HL-60 (cell line): Measurements from ENCODE around the gene TSHZ2.

Experiments
- DNase-seq, 2 experiments: peaks; one replicate each; pipeline ENCODE4 v3.0.0-alpha.2; 2010 to 2020; ENCODE audit warnings: low read depth in 1 of 2, low spot score in 1 of 2
- H3K27ac ChIP-seq: fragments of 250-450 bp; sonication (Bioruptor Pico); replicated peaks from 2 replicates; pipeline ENCODE4 v1.5.1; 2020; ENCODE audit warnings: mild to moderate bottlenecking, moderate library complexity
- H3K27me3 ChIP-seq: fragments of 250-450 bp; sonication (Bioruptor Pico); 2 replicates; pipeline ENCODE4 v1.5.1; 2021; ENCODE audit warnings: mild to moderate bottlenecking, moderate library complexity; ENCODE audit not compliant: insufficient read depth, poor library complexity, severe bottlenecking
- H3K4me3 ChIP-seq: replicated peaks from 2 replicates; pipeline ENCODE4 v1.5.1; 2011; ENCODE audit warnings: mild to moderate bottlenecking, control low read depth, low read length; ENCODE audit not compliant: insufficient read depth
- GABPA ChIP-seq: IDR thresholded peaks from 2 replicates; pipeline ENCODE4 v1.6.1; 2012; ENCODE audit warnings: low read depth
- POLR2AphosphoS5 ChIP-seq: IDR thresholded peaks from 2 replicates; pipeline ENCODE4 v1.6.1; 2012; ENCODE audit warnings: low read depth
- REST ChIP-seq: IDR thresholded peaks from 2 replicates; pipeline ENCODE4 v1.6.1; 2012; ENCODE audit warnings: low read depth; ENCODE audit not compliant: insufficient replicate concordance
- SPI1 ChIP-seq: IDR thresholded peaks from 2 replicates; pipeline ENCODE4 v1.6.1; 2012; ENCODE audit warnings: low read depth, mild to moderate bottlenecking, borderline replicate concordance
- TF ChIP-seq, protein P1 (sequence below): IDR thresholded peaks from one replicate; pipeline ENCODE4 v1.5.1; 2011; ENCODE audit warnings: low read length, control low read depth, inconsistent platforms; ENCODE audit not compliant: insufficient read depth

Gene TSHZ2

GRCh38 chr20:53303413-53303760 is 331.2 kb downstream of the TSHZ2 start:
- TF ChIP-seq SPI1 (no peak), POLR2AphosphoS5 (no peak), GABPA (no peak), REST (no peak)
- TF ChIP-seq, protein P1, sequence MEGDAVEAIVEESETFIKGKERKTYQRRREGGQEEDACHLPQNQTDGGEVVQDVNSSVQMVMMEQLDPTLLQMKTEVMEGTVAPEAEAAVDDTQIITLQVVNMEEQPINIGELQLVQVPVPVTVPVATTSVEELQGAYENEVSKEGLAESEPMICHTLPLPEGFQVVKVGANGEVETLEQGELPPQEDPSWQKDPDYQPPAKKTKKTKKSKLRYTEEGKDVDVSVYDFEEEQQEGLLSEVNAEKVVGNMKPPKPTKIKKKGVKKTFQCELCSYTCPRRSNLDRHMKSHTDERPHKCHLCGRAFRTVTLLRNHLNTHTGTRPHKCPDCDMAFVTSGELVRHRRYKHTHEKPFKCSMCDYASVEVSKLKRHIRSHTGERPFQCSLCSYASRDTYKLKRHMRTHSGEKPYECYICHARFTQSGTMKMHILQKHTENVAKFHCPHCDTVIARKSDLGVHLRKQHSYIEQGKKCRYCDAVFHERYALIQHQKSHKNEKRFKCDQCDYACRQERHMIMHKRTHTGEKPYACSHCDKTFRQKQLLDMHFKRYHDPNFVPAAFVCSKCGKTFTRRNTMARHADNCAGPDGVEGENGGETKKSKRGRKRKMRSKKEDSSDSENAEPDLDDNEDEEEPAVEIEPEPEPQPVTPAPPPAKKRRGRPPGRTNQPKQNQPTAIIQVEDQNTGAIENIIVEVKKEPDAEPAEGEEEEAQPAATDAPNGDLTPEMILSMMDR, result no peak
- Histone ChIP-seq H3K27ac (peak overlapping the region; percentile 59), H3K4me3 (no peak overlapping the region), H3K27me3 (peaks cover 3% of the 10 kb centered on the region)
- no peak for DNase-seq

DNA sequence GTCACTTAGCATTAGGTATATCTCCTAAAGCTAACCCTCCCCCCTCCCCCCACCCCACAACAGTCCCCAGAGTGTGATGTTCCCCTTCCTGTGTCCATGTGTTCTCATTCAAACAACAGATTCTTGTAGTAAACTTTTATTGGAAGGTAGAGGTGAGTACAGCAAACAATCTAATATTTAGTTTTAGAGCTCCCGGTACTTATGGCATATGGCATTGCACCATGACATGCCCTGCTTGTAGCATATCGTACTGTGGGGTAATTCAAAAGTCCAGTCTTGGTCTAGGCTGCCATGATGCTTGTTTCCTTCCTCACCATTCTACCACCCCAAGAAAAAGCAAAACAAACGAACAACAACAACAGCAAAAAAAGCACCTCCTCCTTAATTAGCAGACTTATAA is 332.0 kb downstream of the TSHZ2 start:
- DNase-seq, result no peak
- TF ChIP-seq, protein P1, result no peak
- TF ChIP-seq POLR2AphosphoS5 (no peak), REST (no peak), GABPA (no peak), SPI1 (no peak)
- no peak overlapping the region for H3K4me3 ChIP-seq
- H3K27me3 ChIP-seq, result peaks cover 7% of the 10 kb centered on the region
- no peak overlapping the region for H3K27ac ChIP-seq

DNA sequence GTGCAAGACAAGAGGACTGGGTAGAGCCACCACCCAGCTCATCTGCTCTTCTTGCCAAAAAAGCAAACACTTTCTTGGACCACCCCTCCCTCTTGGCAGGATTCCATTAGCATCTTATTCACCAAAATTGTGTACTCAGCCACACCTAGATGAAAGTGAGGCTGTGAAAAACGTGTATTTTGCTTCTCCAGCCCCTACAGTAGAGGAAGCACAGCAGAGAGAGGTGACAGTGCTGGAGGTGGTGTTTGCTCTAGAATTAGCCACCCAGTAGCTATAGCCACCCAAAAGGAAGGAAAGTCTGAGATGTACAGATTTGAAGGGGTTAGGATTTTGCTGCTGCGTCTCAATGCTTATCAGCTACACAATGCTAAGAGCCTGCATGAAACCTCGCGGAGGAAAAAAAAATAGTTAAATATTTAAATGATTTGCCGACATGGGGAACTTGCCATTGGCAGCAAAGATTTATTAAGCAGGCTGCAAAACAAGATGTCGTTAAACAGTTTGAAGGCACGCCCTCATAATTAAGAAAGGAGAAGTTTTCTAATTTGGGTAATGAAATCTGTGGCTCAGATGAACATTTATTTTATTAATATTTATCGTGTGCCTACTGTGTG is 334.1 kb downstream of the TSHZ2 start:
- TF ChIP-seq GABPA (no peak), REST (no peak), POLR2AphosphoS5 (no peak), SPI1 (no peak)
- TF ChIP-seq, protein P1, result no peak
- Histone ChIP-seq H3K27ac (no peak overlapping the region), H3K27me3 (peaks cover 8% of the 10 kb centered on the region), H3K4me3 (no peak overlapping the region)
- DNase-seq, result no peak
